GM11168 (cell line): ENCODE data around the gene CD151.

Experiments
- in situ Hi-C: fragments of 300-500 bp; cut with MboI; formaldehyde crosslinking; loops from one replicate; pipeline ENCODE4 v1.12.0; 2022; ENCODE audit warnings: low sequenced_read_pairs; ENCODE audit not compliant: unreplicated experiment

The CD151 gene

DNA sequence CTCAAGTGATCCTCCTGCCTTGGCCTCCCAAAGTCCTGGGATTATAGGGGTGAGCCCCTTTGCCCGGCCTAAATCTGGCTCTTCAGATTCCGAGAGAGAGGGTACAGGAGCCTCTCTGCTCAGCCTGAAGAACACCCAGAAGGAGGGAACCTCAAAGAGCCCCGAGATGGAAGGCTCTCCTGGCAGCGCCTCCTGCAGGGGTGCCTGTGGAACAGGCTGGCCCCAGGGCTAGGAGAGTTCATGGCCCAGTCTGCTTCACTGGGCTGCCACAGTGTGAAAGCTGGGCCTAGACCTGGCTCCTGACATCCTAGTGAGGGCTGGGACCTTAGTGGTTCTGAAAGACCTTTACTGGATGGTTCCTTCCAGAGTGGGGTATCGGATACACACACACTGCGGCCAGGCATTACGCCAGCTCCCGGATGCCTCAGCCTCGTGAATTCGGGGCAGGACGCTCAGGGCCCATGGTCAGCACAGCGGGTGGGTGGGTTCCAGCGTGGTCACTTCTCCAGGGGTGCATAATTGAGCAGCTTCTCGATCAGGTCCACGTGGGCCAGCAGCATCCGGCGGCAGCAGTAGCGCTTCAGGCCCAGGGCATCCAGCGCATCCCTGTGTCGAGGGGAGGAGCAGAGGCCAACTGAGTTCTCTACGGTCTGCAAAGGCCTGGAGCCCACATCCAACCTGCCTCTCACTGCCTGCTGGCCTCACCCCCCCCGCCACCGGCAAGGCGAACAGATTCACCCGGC is 7.3 kb downstream of the CD151 start:
- in situ Hi-C loops, result loop anchor here (10.0 kb wide), 1 partner anchor 215 kb away; no protein-coding TSS in a partner anchor

GRCh38 chr11:841981-842369 is 9.2 kb downstream of the CD151 start:
- in situ Hi-C loops, result loop anchor here (10.0 kb wide), 1 partner anchor 213 kb away; no protein-coding TSS in a partner anchor

DNA sequence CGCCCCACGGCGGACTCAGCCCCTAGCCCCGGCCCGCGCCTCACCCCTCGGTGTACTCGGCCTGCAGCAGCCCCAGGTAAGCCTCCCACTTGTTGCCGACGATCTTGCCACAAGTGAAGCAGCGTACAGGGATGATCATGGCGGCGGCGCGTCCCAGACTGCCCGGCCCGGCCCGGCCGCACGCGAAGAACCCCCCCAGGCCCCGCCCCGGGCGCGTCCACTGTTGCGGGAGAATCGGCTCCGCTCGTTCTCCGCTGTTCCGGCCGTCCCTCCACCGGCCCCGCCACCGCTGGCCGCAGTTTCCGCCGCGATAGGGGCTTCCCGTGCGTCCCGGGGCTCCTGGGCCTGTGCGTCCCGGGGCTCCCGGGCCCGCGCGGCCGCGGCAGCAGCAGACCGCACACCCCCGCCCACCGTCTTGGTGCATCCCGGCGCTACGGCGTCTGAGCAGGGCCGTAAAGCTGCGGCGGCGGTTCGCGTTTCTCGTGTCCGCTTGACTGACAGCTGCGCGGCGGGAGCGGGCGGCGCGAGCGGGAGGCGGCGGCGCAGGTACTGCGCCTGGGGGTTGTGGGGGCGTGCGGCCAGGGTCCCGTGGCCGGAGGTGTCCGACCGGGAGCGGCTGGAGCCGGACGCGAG is 9.7 kb downstream of the CD151 start, which contains the start of the genes POLR2L and TSPAN4:
POLR2L (minus strand) TSS at position 160 of the 633 bp plus-strand sequence; CDS start at position 139, 21 bp downstream.
TSPAN4 (plus strand) TSS at position 483 of the 633 bp plus-strand sequence. CDS start 7,453 bp downstream, outside the sequence.
- in situ Hi-C loops, result loop anchor here (10.0 kb wide), 1 partner anchor 212 kb away; no protein-coding TSS in a partner anchor

DNA sequence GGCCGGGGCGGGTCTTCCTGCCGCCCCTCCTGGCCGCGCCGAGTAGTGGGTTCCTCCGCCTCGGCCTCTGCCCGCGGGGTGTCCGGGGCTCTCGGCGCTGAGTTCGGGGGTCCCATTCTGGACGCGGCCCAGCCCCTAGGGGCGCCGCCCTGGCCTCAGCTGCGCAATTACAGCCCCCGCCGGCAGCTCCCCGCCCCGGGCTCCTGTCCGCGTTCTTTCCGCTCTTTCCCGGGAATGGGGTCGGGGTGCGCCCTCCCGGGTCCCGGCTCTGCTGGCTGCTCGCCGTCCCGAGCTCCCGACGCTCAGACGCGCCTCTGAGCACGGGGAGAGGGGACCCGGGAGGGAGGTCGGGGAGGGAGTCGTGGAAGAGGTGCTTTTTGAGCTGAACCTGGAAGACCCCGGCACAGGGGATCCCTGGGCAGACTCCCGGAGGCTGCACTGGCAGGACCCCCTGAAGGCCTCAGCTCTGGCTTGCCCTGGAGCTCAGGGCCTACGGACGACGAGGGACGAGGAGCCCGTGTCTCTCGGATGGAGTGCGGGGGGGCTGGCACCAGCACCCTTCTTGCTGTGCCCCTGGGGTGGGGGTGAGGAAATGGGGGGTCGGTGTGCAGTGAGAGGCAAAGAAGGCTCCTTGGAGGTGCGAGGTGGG is 10.5 kb downstream of the CD151 start:
- in situ Hi-C loops, result loop anchor here (10.0 kb wide), 1 partner anchor 212 kb away; no protein-coding TSS in a partner anchor

GRCh38 chr11:843818-844692 is 11.3 kb downstream of the CD151 start:
- in situ Hi-C loops, result loop anchor here (10.0 kb wide), 1 partner anchor 211 kb away; no protein-coding TSS in a partner anchor

- in situ Hi-C loops, result loop anchor here (10.0 kb wide), 1 partner anchor 210 kb away; no protein-coding TSS in a partner anchor
Measured at GRCh38 chr11:844693-845644, 12.2 kb downstream of the CD151 start.

GRCh38 chr11:845872-846495 is 13.2 kb downstream of the CD151 start:
- in situ Hi-C loops, result loop anchor here (10.0 kb wide), 1 partner anchor 209 kb away; no protein-coding TSS in a partner anchor

DNA sequence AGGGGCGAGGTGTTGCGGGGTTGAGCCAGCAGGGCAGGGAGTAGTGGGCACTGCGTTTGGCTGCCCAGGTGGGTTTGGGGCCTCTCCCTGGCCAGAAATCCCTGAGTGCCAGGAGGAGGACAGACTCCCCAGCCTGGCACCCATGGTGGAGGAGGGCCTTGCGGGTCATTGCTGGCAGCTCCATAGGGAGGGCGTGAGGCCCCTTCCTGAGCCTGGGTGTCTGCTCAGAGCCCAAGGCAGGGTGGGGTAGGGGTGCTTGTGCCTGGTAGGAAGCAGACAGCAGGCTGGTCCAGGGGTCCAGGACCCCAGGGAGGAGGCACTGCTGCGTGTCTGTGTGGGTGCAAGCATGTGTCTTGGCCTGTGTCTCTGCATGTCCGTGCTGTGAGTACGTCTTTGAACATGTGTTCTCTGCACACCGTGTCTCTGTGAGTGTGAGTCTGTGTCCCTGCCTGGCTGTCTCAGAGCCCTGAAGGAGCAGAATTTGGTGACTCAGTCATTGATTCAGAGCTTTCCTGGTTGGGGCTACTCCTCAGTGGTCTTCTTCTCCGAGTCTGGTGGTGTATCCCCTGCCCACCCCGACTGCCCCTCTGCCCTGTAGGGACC is 13.8 kb downstream of the CD151 start:
- in situ Hi-C loops, result loop anchor here (10.0 kb wide), 1 partner anchor 208 kb away; no protein-coding TSS in a partner anchor

DNA sequence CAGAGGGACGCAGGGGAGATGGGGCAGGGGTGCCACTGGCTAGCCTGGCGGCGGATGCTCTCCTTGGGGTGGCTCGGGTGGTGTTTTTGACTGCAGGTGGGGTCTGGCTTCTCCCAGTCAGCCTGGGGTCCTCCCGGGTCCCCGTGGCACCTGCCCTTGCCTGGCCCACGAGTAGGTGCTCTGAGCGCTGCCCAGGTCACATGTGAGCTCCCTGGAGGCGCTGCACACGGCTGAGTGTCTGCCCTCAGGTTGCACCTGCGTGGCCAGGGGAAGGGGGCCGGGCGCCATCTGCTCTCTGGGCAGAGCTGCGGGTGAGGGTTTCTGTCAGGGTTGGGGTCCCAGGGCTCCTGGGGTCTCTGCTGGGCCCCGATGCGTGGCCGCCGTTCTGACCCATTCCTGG is 15.1 kb downstream of the CD151 start:
- in situ Hi-C loops, result loop anchor here (10.0 kb wide), 1 partner anchor 207 kb away; no protein-coding TSS in a partner anchor

GRCh38 chr11:848380-848931 is 15.7 kb downstream of the CD151 start:
- in situ Hi-C loops, result loop anchor here (10.0 kb wide), 1 partner anchor 206 kb away; no protein-coding TSS in a partner anchor

GRCh38 chr11:849104-849824 is 16.5 kb downstream of the CD151 start:
- in situ Hi-C loops, result loop anchor here (10.0 kb wide), 1 partner anchor 206 kb away; no protein-coding TSS in a partner anchor

DNA sequence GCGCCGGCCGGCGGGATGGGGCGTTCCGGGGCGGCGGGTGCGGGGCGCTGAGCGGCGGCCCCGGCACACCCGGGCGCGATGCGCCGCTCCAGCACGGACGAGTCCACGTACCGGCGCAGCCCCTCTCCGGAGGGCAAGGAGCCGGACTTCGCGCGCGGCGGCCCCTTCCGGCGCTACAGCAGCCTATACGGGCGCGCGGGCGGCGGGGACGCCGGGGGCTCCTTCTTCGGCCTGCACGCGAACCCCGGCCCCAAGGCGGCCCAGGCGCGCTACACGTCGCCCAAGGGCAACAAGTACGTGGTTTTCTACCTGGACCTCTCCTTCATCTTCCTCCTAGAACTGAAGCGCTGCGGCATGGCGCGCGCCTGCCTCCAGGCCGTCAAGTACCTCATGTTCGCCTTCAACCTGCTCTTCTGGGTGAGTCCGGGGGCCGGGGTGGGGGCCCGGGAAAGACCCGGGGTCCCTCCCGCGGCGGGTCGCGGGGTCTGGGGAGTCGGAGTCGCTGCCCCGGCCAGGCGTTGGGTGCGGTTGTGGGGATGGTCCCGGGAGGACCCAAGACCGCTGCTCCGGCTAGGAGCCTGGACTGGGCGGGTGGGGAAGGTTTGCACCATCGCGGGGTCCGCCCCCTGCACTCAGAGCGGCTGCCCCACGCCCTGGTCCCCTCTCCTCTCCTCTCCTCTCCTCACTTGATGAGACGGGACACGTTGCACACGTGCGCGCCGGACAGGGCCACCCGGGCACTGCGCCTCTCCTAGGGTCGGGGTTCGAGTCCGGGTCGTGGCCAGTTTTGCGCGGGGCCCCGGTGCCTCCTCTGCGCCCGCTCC is 17.4 kb downstream of the CD151 start:
- in situ Hi-C loops, result loop anchor here (10.0 kb wide), 1 partner anchor 205 kb away; no protein-coding TSS in a partner anchor

DNA sequence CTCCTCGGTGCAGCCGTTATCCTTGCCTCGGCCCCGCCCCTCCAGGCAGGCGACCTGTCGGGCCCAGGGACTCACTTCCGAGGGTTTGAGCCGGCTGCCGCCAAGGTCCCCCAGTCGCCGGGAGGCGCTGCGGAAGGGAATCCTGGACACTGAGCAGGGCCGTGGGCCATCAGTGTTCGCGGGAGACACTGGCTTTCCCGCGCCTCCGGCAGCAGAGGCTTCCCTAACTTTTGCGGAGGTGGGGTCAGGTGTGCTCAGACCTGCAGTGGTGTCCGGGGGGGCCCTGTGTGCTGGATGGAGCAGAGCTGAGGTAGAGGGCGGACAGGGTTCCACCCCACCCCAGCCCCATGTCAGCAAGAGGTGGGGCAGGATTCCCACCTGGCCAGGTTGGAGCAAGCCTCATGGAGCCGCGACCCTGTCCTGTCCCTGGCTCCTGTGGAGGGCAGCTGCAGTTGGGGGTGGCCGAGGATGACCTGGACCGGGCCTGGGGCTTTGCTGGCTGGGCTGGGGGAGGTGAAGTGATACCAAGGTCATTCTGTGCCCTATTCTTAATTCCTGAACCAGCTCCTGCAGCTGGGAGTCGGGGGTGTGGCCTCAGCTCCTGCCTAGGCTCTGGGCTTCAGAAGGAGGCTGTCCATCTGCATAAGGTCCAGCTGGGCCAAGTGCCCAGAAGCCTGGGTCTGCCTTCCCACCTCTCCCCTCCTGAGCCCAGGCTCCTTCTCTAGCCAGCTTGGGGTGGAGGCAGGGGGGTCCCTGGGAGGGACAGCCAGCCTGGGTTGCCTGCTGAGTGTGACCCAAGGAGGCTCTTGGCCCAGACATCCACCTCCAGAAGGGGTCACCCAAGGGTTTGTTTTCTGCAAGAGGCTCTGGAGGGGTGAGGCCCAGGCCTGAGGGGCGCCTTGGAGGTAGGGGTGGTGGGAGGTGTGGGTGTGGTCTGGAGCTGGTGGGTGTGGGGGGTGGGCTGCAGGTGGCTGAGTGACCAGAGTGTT is 18.3 kb downstream of the CD151 start:
- in situ Hi-C loops, result no loop called here

GRCh38 chr11:852762-853161 is 20.0 kb downstream of the CD151 start:
- in situ Hi-C loops, result no loop called here
